Stimulated activated CD4-positive, alpha-beta T cell treated with anti-CD3 and anti-CD28 coated beads, Interleukin-1b, Interleukin-23, amount 100 ng/mL, for 4 hours (primary cell): ENCODE data around the gene TSHZ3.

ENCODE experiments used
- DNase-seq, 2 donors: peaks; one replicate each; pipeline ENCODE4 v3.0.0-alpha.2; 2020; ENCODE audit warnings: low read depth in 2 of 2

The TSHZ3 gene

GRCh38 chr19:31231237-31231636 lies 118.0 kb downstream of the TSHZ3 start:
- no peak for DNase-seq

- no peak for DNase-seq
Observed at GRCh38 chr19:31226151-31226935, 122.9 kb downstream of the TSHZ3 start.
